Breast epithelium (tissue), 4 donors: ENCODE data around the gene TBR1. TPM values are rescaled to one million over a fixed set of nuclear protein-coding genes. Genes with fewer than 3 reads are reported as not detected.

Experiments
- DNase-seq, 2 donors: peaks; one replicate each; pipeline ENCODE4 v3.0.0-alpha.2; 2019; ENCODE audit warnings: low spot score in 2 of 2
- H3K27ac ChIP-seq, 2 donors: fragments of 200-600 bp; sonication (generic) in 1 of 2; one replicate each; pipeline ENCODE4 v1.5.1; 2016 to 2019; ENCODE audit warnings: mild to moderate bottlenecking in 1 of 2
- H3K27me3 ChIP-seq, 2 donors: fragments of 200-600 bp; sonication (generic) in 1 of 2; one replicate each; pipeline versions ENCODE4 v1.5.1 to v1.6.0; 2017 to 2019; ENCODE audit warnings: control low read depth in 1 of 2, mild to moderate bottlenecking in 1 of 2
- H3K36me3 ChIP-seq: fragments of 200-600 bp; one replicate; pipeline ENCODE4 v1.5.1; 2019
- H3K4me1 ChIP-seq, 2 donors: fragments of 200-600 bp; sonication (generic); one replicate each; pipeline ENCODE4 v1.5.1; 2016 to 2019; ENCODE audit warnings: control low read depth in 1 of 2
- H3K4me3 ChIP-seq, 3 donors: fragments of 200-600 bp; sonication (generic); 1 replicate in 2 of 3; 2 replicates in 1 of 3; pipeline ENCODE4 v1.5.1; 2016 to 2019; ENCODE audit warnings: mild to moderate bottlenecking in 3 of 3, moderate library complexity in 2 of 3
- H3K9me3 ChIP-seq, 2 donors: fragments of 200-600 bp; sonication (generic) in 1 of 2; one replicate each; pipeline ENCODE4 v1.5.1; 2016 to 2019; ENCODE audit warnings: control low read depth in 1 of 2
- POLR2A ChIP-seq: fragments of 450-650 bp; IDR thresholded peaks from one replicate; pipeline ENCODE4 v1.6.1; 2016; ENCODE audit warnings: antibody characterized with exemption, mild to moderate bottlenecking, moderate library complexity
- POLR2AphosphoS5 ChIP-seq, 3 donors: sonication (generic); formaldehyde crosslinking; IDR thresholded peaks; one replicate each; pipeline ENCODE4 v1.6.1; 2017; ENCODE audit warnings: antibody characterized with exemption in 3 of 3
- intact Hi-C: fragments of 100-400 bp; cut with DNase I; formaldehyde crosslinking; loops from one replicate; pipeline ENCODE4 v1.15.1; 2023; ENCODE audit warnings: low total_unique reads
- total RNA-seq, 3 donors: library from RNA; depleted of rRNA; stranded (reverse); fragments of >200 nt; gene quantifications; one replicate each; pipeline ENCODE4 v1.1.0, GENCODE V29; 2016
- TF ChIP-seq, protein P1 (sequence below), 3 donors: fragments of 450-650 bp; IDR thresholded peaks; one replicate each; pipeline ENCODE4 v1.5.1; 2016 to 2017; ENCODE audit warnings: antibody characterized with exemption in 3 of 3, mild to moderate bottlenecking in 3 of 3, moderate library complexity in 3 of 3

The TBR1 gene
- total RNA-seq, 3 donors from 2014 or later: 0.33 to 0.64 TPM; not detected in 1

GRCh38 chr2:161373942-161374341 is 42.2 kb upstream of the TBR1 start:
- Histone ChIP-seq H3K27me3 (no peaks in the 10 kb centered on the region), H3K9me3 (no peaks in the 10 kb centered on the region), H3K4me3 (no peak overlapping the region), H3K27ac (no peak overlapping the region), H3K4me1 (no peaks in the 10 kb centered on the region), H3K36me3 (no peaks in the 10 kb centered on the region)
- intact Hi-C loops: no loop called here
- DNase-seq: no peak
- TF ChIP-seq POLR2AphosphoS5 (IDR thresholded peaks at IDR 0.05) (no peak), POLR2A (no peak)
- TF ChIP-seq, protein P1, sequence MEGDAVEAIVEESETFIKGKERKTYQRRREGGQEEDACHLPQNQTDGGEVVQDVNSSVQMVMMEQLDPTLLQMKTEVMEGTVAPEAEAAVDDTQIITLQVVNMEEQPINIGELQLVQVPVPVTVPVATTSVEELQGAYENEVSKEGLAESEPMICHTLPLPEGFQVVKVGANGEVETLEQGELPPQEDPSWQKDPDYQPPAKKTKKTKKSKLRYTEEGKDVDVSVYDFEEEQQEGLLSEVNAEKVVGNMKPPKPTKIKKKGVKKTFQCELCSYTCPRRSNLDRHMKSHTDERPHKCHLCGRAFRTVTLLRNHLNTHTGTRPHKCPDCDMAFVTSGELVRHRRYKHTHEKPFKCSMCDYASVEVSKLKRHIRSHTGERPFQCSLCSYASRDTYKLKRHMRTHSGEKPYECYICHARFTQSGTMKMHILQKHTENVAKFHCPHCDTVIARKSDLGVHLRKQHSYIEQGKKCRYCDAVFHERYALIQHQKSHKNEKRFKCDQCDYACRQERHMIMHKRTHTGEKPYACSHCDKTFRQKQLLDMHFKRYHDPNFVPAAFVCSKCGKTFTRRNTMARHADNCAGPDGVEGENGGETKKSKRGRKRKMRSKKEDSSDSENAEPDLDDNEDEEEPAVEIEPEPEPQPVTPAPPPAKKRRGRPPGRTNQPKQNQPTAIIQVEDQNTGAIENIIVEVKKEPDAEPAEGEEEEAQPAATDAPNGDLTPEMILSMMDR (IDR thresholded peaks at IDR 0.05): no peak

- H3K4me1 ChIP-seq: no peaks in the 10 kb centered on the region
- DNase-seq: no peak
- intact Hi-C loops: no loop called here
- no peaks in the 10 kb centered on the region for H3K36me3 ChIP-seq
- H3K27ac ChIP-seq: no peak overlapping the region
- no peak overlapping the region for H3K4me3 ChIP-seq
- no peaks in the 10 kb centered on the region for H3K9me3 ChIP-seq
- H3K27me3 ChIP-seq: no peaks in the 10 kb centered on the region
- TF ChIP-seq, protein P1 (IDR thresholded peaks at IDR 0.05): no peak
- TF ChIP-seq POLR2A: no peak
Observed at GRCh38 chr2:161374446-161374845, 41.7 kb upstream of the TBR1 start.

DNA sequence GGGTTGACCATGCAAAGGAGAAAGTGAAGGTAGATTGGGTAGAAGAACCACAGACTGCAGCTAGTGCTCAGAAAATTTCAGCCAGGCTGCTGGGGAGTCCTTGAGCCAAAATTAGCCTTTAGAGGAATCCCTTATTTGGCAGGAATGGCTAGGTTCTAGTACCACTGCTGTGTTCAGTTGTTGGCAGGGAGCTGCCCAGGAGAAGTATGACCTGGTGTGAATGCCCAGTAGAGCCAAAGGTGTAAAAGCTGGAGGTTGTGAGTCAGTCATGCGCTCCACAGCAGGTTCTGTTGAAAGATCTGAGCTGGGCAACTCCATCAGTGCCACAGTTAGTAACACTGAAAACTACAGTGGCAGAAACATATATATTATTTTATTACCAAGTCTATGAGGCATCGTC is 36.4 kb upstream of the TBR1 start:
- Histone ChIP-seq H3K27me3 (no peaks in the 10 kb centered on the region), H3K36me3 (no peaks in the 10 kb centered on the region), H3K9me3 (no peaks in the 10 kb centered on the region), H3K4me1 (no peaks in the 10 kb centered on the region), H3K4me3 (no peak overlapping the region), H3K27ac (no peak overlapping the region)
- no peak for DNase-seq
- intact Hi-C loops: no loop called here
- TF ChIP-seq POLR2A: no peak
- TF ChIP-seq, protein P1 (IDR thresholded peaks at IDR 0.05): no peak
- no peak for TF ChIP-seq POLR2AphosphoS5 (IDR thresholded peaks at IDR 0.05)

DNA sequence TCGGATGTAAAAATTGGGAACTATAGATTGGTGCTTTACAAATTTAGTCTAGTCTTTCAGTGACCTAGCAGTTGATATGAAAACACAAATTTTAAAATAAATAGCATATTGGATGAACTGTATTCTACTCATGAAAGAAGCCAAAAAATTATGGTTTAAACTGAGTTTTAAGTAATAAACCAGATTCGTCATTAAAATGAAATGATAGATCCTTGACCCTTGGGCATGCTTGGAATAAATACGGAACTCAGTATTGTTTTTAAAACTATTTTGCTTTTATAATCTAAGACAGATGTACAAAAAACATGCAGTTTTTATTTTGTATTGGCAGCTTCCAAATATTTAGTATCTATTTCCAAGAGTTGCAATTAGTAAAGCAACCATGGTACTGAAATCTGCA is 34.6 kb upstream of the TBR1 start:
- Histone ChIP-seq H3K9me3 (no peaks in the 10 kb centered on the region), H3K4me1 (no peaks in the 10 kb centered on the region), H3K27me3 (no peaks in the 10 kb centered on the region), H3K27ac (no peak overlapping the region), H3K36me3 (no peaks in the 10 kb centered on the region), H3K4me3 (no peak overlapping the region)
- intact Hi-C loops: no loop called here
- no peak for DNase-seq
- TF ChIP-seq, protein P1 (IDR thresholded peaks at IDR 0.05): no peak
- TF ChIP-seq POLR2A: no peak
- no peak for TF ChIP-seq POLR2AphosphoS5 (IDR thresholded peaks at IDR 0.05)

DNA sequence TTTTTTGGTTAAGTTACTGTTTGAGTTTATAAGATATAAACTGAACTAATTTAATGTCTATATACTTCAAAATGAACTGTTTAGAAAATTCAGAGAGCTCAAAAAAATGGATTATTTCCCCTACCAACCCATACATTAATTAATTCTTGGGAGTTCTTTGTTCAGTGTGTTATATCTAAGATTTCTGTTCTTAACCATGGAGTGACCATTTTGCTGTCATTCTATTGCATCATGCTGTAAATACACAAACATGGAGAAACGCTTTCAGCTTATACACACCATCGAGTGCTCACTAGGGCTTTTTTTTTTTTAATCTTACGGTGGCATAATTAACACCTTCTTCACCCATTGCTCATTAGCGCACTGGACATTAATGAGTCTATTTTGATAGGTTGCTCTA is 33.4 kb upstream of the TBR1 start:
- no peak for TF ChIP-seq POLR2AphosphoS5 (IDR thresholded peaks at IDR 0.05)
- no peak for TF ChIP-seq POLR2A
- TF ChIP-seq, protein P1 (IDR thresholded peaks at IDR 0.05): no peak
- no peak overlapping the region for H3K27ac ChIP-seq
- no peak for DNase-seq
- no peaks in the 10 kb centered on the region for H3K4me1 ChIP-seq
- intact Hi-C loops: no loop called here
- H3K4me3 ChIP-seq: no peak overlapping the region
- no peaks in the 10 kb centered on the region for H3K36me3 ChIP-seq
- no peaks in the 10 kb centered on the region for H3K27me3 ChIP-seq
- no peaks in the 10 kb centered on the region for H3K9me3 ChIP-seq
